GM19238 (cell line): ENCODE measurements around the gene SNED1.

Experiments
- DNase-seq: peaks from one replicate; pipeline ENCODE4 v3.0.0; 2011; ENCODE audit warnings: low spot score; ENCODE audit not compliant: insufficient read length

The SNED1 gene

GRCh38 chr2:240991378-240992263 lies 6.8 kb upstream of the SNED1 start:
- no peak for DNase-seq

GRCh38 chr2:240992572-240993291 lies 5.7 kb upstream of the SNED1 start:
- DNase-seq: no peak

- DNase-seq: no peak
Measured at GRCh38 chr2:240993446-240994170, 4.8 kb upstream of the SNED1 start.

GRCh38 chr2:240994171-240994896 lies 4.1 kb upstream of the SNED1 start:
- DNase-seq: no peak

- DNase-seq: no peak
Measured at GRCh38 chr2:240995041-240996021, 3.1 kb upstream of the SNED1 start.

DNA sequence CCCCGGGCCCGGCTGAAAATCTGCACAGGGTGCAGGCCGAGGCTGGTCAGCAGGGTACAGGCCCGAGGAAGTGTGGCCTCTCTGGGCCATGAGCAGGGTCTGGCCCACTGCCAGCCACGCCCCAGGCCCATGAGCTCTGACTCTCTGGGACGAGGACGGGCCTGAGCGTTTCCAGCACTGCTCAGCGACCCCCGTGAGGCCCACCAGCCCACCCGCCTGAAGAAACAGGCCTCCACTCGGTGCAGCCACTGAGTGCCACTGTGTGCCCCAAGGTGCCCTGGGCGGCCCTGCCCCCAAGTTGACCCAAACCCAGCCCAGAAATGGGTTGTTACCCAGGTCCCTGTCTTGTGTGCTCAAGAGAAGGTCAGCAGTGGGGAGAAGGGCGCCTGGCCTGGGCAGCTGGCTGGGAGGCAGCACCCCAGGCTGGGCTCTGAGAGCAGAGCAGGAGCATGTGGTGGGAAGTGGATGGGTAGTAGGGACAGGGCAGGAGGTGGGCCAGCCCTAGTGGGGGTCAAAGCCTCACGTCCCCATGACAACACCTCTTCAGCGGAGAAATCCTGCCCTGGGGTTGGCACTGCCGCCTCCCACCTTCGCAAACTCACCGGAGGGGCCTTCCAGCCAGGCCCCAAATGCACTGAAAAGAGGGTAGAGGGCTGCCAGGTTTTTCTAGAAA lies 2.1 kb upstream of the SNED1 start:
- no peak for DNase-seq

DNA sequence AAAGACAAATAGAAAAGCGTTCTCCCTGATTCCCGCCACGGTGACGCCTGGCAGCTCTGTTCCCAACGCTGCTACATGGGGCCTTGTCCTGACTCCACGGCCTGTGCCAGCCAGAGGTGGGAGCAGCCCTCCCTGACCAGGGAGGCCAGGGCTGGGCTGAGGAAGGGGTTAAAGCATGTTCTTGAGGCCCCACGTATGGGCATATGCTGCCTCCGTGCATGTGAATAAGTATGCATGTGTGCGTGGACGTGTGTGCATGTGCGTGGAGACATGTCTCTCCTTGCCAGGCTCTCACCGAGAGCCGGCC lies 1.6 kb upstream of the SNED1 start:
- DNase-seq: no peak

DNA sequence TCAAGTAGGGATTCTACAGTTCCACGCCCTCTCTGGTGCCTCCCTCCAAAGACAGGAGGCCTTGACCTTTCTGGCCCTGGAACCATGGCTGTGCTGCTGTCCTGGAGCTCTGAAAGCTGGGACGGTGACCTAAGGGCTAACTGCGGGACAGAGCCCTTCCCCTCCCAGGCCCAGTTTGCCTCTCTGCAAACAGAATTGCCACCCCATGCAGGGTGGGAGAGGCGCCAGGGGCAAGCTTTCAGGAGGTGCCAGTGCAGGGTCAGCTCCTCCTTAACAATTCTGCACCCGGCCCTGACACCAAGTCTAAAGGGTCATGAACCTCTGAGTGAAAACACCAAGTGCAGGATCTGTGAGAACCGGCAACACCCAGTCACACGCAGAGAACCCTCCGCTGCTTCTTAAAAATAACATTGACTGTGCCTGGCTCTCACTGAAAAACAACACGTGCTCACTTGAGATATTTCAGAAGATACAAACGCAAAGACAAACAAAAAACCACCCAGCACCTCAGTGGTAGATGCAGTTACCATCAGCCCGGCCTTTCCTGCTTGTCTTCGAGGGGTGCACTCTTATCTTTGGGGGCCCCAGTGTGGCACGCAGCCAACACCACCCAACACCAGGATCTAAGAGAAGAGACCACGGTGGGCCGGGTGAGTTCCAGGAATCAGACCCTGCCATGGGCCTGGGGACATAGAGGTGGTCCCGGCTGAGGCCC lies 1.1 kb upstream of the SNED1 start:
- no peak for DNase-seq

GRCh38 chr2:240998706-240998994 lies 232 bp downstream of the SNED1 start:
- no peak for DNase-seq

GRCh38 chr2:240998995-240999791 lies 775 bp downstream of the SNED1 start:
- DNase-seq: no peak

DNA sequence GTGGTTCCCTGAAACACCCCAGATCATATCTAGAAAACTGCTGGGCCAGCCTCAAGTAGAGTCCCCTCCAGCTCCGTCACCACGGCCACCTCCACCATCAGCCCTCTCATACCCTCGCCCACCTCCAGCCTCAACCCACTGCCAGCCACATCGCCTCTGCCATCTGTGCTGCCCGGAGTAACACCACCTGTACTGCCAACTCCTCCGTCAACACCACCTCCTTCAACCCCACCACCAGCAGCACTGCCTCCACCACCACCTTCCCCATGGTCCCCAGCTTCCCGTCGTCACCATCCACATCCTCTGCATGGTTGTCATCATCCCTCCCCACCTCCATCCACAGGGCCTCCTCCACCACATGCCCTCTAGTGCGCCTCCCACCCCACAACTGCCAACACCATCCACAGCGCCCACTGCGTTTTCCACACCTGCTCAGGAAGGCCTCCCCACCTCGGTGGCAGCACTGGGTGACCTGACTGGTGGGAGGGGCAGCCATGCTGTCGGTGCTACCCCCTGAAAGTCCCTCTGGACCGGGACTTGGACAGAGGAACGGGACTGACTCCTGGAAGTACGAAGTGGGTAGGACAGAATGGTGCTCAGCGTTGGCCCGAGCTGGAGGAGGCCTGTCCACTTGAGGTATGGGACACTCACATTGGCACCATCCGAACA lies 1.6 kb downstream of the SNED1 start:
- DNase-seq: no peak

- DNase-seq: no peak
Measured at GRCh38 chr2:241000831-241001321, 2.5 kb downstream of the SNED1 start.

- no peak for DNase-seq
Measured at GRCh38 chr2:241001413-241002274, 3.2 kb downstream of the SNED1 start.

GRCh38 chr2:241002275-241003046 lies 4.0 kb downstream of the SNED1 start:
- no peak for DNase-seq

DNA sequence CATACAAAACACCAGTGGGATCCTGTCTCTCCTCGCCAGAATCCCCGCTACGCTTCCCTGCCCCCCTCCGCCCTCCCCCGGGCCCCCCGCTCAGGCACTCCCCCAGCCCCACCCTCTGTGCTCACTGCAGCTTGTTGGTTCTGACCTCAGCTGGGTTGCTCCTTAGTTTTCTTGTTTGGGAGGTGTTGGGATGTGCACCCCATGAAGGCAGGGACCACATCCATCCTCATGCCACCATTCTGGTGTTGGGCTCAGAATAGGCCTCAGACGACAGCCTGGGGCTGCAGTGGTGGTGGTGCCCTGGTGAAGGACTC lies 4.6 kb downstream of the SNED1 start:
- no peak for DNase-seq

DNA sequence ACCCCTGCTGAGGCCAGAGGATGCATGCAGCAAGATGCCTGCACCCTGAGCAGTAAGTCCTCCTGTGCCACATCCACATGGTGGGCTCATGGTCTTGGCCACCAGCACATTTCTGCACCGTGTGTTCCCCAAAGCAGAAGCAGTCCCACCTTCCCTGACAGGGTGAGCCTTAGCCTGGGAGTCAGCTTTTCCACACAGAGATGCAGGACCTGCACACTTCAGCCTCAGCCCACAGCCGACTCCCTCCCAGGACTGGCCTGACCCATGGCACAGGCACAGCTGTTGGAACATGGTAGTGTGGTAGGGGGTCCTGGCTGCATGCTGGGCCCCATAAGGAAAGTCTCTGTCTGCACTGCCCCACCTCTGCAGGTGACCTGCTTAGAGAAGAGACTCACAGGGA lies 5.0 kb downstream of the SNED1 start:
- no peak for DNase-seq
